GM18909 (cell line): ENCODE data around the gene GLI2.

Source experiments
- ATAC-seq: cut with Tn5 transposase; IDR thresholded peaks from one replicate; pipeline ENCODE4 v1.9.1; 2021; ENCODE audit warnings: mild to moderate bottlenecking; ENCODE audit not compliant: unreplicated experiment, poor library complexity

GLI2 gene

DNA sequence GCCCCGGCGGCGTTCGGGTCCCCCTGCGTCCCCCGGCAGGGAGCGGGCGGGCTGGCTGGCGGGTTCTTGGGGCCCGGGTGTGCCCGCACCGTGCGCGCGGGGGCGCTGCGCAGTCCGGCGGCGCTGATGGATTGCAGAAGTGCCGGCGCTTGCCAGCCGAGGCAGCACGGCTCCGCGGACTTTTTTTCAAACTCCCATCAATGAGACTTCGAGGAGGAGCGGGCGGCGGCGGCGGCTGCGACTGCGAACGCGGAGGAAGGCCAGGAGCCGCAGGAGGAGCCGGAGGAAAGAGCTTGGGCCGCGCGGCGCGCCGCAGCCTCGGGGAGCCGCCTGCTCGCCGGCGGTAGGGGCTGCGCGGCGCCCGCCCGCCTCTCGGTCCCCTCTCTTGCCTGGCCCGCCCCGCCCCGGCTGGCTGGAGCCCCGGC, at the start of gene GLI2:
Gene GLI2 (plus strand): TSS at position 123 of the 425 bp plus-strand sequence. CDS start 61,453 bp downstream, outside the sequence.
- no peak for ATAC-seq

DNA sequence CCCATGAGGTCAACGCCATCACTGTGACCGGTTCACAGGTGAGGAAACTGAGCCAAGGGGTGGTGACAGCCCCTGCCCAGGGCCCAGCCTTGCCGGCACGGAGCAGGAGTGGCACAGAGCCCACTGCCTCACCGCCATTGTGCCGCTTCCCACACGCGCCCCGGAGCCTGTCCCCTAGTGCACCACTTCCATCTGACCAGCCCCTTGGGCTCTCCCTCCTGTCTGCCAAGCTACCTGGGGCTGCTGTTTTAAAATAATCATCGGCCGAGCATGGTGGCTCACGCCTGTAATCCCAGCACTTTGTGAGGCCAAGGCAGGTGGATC, 49.7 kb upstream of the GLI2 start:
- no peak for ATAC-seq

DNA sequence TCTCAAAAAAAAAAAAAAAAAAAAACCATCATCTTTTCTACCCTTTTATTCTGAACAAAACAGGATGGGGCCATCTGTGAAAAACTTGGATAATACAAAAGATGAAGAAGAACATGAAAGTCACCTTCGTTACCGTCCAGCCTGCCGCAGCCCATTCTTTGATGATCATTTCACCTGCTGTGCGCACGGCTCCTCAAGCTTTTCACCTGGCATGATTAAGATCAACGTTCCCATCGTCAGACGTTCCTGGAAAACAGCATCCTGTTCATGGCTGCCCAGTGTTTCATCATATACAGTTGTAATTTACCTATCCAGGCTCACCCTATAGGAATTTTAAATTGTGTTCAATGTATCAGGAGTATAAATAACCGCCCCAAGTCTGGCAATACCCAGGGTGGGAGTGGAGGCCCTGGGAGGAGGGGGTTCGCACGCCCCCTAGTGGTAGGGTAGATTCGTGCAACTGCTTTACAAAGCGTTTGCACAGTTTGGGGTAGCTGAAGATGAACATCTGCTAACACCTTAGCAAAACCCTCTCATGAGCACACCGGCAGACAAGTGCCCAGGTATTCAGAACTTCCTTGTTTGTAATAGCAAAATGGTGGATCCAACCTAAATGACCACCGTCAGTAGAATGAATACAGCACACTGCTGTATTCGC, 49.0 kb upstream of the GLI2 start:
- no peak for ATAC-seq

DNA sequence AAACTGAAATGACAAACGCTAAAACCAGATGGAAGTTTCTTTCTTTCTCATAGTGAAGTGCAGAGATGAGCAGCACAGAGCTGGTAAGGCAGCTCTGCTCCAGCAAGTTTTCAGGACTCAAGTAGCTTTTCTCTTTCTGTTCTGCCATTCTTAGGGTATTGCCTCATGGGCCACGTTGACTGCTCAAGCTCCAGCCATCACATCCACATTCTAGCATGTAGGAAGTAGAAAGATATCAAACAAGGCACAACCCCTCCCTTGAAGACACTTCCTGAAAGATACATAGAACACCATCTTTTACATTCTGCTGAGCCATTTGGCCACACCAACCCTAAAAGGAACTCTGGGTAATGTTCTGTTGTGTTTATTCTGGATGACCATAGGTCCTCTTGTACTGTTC, 48.5 kb upstream of the GLI2 start:
- ATAC-seq: no peak

DNA sequence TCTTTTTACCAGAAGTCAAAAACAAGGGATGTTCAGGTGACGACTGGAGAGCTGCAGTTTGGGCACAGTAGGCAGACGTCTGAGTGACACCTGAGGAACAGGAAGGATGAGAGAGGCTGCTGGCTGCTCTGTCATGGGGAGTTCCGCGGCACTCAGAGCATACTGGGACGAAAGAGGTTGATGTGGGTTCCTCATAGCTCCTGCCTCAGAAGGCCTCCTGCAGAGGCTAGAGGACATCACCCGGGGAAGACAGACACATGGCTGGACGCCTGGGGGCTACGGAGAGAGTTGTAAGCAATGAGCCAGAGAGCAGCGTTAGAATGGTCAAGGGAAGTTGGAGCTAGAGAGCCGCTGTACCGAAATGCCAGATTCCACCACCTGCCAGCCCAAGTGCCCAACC, 45.1 kb upstream of the GLI2 start:
- no peak for ATAC-seq

DNA sequence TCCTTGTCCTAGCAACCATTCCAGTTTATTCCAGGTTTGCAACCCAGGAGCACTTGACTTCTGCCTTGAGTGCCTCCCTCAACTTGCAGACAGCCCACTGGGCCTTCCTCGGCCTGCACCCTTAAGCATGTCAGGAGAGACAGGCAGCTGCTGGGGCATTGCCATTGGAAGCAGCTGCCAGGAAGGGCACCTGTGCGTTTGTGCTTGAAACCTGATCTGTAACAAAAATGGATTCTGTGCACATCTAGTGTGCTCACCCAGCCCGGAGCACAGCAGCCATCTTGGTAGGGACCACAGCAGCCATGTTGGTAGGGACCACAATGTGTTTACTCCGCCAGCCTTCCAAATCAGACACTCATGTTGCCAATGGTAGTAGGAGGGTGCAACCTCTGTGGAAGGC, 44.3 kb upstream of the GLI2 start:
- ATAC-seq: no peak

DNA sequence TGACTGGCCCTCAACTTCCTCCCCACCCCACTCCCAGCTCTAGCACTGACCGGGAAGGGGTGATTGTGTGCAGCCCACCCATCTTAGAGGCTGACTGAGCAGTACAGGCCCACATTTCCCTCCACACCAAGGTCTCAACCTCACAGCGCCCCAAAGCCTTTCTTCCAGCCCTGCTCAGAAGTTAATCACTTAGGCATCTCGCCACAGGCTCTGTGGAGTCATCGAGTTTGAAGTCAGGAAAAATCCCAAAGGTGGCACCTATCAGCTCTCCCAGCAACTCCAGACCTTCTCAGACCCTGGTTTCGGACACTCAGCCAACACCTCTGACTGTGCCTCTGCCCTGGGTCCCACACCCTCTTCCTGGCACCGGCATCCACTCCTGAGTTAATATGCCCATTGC, 43.0 kb upstream of the GLI2 start:
- no peak for ATAC-seq

DNA sequence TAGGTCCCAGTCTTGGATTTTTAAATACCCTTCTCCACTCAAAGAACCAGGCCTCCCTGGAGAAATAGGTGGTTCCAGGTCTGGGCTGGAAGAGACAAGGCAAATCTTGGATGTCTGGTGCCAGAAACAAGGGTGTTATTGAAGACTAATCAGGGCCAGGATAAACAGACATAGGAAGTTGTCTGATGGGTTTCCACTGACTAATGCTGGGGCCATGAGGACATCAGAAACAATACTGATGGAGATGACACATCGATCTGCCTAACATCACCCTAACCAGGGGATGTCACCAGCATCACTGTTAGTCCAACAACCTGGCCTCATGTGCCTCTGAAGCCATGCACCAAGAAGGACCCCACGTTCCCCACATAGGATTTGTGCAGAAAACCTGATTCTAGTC, 42.5 kb upstream of the GLI2 start:
- no peak for ATAC-seq

DNA sequence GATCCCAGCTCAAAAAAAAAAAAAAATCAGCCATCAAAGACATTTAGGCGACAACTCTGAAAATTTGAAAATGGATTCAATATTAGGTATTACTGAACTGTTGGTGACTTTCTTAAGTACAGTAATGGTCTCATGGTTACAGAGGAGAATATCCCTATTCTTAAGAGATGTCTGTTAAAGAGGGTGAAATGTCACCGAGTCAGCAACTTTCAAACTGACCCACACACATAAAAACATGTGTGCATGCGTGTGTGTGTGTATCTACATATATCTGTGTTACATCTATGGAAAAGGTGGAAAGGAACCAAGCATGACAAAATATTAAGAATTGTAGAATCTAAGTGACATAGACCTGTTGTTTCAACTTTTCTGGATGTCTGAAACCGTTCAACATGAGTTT, 41.6 kb upstream of the GLI2 start:
- ATAC-seq: no peak

DNA sequence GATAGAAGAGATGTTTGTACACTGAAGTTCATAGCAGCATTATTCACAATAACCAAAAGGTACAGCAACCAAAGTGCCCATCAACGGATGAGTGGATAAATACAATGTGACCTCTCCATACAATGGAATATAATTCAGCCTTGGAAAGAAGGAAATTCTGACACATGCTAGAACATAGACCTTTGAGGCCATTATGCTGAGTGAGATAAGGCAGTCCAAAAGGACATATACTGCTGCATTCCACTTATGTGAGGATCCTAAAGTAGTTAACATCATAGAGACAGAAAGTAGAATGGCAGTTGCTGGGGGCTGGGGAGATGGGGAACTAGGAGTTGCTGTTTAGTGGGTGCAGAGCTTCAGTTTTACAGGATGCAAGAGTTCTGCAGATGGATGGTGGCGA, 38.2 kb upstream of the GLI2 start:
- ATAC-seq: no peak

DNA sequence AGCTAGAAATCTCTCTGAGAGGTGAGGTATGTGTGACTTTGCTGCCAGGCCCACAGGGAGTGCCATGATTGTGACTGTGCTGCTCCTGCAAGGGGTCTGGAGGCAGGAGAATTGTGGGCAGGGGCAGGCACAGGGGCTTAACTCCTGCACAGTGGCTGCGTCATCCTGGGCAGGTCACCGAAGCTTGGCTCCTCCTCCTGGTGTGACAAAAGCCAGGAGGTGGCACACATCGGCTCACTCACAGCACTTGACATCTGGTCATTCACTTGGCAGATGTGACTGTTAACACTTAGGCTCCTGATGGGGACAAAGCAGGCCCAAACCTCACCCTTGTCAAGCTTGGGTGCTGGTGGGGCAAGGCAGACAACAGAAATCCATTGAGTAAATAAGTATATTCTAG, 36.4 kb upstream of the GLI2 start:
- ATAC-seq: no peak

DNA sequence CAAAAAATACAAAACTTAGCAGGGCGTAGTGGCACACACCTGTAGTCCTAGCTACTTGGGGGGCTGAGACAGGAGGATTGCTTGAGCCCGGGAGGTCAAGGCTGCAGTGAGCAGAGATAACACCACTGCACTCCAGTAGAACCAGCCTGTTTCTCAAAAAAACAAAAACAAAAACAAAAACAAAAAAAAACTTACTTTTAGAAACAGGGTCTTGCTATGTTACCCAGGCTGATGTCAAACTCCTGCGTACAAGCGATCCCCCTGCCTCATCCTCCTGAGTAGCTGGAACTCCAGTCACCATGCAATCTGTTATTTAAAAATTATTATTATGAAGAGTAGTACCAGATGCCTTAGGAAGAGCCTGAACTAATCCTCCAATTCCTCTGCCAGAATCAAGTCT, 35.0 kb upstream of the GLI2 start:
- ATAC-seq: no peak

DNA sequence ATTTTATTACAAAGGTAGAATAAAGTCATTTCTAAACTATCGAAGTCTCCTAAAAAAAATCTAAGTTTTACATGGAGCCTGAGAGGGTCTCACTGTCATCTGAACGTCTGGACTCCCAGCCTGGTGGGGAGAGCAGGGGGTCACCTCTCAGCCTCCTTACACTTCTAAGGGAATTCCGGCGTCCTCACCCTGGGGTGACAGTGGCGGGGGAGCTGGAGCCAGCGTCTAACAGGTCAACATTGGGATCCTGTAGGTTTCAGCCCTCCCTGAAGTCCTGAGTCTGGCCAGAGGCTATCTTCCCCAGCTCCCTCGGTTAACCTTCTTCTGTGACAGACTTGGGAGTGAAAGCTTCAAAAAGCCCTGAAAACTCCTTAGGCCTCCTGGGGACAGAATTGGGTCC, 34.6 kb upstream of the GLI2 start:
- ATAC-seq: no peak

DNA sequence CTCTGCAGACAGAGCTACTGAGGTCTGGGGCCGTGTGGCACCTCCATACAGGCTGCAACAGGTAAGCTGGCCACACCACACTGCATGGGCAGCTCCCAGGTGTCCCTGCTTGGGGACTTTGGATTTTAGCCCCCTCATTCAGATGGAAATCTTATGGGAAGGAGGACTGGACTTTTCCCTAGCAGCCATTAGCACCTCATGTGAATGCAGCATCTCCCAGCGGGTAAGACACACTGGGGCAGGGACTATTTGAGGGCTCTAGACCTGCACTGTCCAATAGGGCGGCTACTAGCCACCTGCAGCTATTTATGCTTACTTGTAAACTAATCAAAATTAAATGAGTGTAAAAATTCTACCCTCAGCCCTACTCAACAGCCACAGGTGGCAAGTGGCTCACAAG, 34.2 kb upstream of the GLI2 start:
- ATAC-seq: no peak

DNA sequence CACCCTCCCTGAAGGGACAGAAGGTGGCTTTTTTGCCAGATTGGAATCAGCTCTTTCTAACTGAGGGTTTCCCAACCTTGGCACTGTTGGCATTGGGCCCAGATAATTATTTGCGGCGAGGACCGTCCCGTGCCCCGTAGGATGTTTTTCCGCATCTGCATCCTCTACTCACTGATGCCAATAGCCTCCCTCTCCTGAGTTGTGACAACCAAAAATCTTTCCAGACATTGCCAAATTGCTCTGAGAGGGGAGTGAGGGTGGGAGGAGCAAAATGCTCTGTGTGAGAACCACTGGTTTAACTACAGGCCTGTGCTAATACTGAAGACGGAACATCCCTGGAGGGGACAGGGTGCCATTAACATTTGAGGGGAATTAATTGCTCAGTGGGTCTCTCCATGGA, 33.6 kb upstream of the GLI2 start:
- no peak for ATAC-seq

DNA sequence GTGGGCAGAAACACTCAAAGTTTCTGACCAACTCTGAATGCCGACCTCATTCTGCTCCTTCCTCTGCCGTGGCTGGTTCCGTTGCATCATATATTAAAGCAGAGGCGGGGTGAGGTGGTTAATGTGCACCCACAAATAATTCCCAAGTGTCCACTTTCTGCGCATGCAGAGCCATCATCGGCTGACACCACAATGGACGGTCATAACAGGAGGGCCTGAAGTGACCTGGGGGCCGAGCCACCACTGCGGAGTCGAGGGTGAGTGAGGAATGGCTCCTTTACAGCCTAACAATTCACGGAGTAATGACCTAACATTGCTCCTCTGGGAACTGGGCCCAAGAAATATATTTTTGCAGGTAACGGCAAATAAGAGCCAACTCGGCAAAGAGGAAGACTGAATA, 32.9 kb upstream of the GLI2 start:
- no peak for ATAC-seq

DNA sequence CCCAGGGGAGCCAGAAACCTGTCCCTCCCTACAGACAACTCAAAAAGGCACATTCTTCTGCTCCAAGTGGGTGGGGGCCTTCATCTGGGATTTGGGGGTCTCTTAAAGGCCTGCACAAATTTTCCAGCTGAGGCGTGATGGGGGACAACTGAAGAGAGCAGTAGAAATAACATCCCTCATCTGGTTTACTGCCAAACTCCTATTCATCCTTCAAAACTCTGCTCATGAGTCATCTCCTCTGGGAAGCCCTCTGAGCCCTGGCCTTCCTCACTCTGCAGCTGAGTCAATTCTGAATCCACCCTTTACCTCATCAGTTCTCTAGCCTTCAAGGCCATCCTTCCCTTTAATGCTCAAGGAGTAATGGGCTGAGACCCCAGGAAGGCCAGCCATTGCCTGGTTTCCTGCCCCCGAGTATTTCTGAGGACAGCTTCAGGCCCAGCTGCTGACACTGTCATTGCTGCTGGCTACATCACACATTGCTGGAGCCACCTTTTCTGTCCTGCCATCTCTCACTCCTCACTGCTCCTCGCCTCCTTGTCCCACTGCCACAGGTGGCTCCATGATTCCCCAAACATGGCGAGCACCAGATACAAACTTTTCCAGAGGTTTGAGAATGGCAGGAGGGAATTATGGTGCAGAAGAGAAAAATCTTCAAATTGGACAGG, 32.2 kb upstream of the GLI2 start:
- no peak for ATAC-seq

DNA sequence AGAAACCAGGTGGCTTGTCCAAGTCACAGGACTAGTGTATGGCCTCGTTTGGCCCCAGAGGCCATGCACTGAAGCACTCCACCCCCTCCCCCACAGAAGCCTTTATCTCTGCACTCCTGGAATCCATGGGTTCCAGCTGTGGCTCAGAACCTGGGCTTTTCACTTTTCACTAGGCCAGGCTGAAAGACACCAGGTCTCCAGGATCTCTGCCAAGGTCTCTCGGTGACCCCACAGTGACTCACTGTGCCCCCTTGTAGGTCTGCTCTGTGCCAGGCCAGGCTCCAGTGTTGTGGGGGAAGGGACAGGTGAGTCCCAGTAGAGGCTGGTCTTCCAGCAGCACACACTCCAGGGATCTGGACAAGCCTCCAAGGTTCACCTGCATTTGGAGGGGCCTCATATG, 31.0 kb upstream of the GLI2 start:
- no peak for ATAC-seq

DNA sequence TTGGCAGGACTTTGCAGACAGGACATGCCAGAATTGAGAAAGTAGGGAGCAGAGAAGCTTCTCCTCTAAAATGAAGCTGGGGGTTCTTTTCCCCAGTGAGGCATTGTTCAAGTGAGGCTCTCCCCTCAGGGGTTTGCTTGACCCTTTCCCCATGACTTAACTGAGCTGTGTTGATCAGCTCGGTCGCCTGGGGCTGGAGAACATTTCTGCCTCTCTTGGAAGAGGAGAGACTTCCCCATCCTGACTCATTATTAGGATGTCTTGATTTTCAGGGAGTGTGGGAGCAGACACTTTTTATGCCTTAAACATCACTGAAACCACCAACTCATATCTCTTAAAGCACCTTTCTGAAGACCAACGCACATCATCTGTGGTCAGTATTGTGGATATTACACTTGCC, 27.9 kb upstream of the GLI2 start:
- ATAC-seq: no peak

DNA sequence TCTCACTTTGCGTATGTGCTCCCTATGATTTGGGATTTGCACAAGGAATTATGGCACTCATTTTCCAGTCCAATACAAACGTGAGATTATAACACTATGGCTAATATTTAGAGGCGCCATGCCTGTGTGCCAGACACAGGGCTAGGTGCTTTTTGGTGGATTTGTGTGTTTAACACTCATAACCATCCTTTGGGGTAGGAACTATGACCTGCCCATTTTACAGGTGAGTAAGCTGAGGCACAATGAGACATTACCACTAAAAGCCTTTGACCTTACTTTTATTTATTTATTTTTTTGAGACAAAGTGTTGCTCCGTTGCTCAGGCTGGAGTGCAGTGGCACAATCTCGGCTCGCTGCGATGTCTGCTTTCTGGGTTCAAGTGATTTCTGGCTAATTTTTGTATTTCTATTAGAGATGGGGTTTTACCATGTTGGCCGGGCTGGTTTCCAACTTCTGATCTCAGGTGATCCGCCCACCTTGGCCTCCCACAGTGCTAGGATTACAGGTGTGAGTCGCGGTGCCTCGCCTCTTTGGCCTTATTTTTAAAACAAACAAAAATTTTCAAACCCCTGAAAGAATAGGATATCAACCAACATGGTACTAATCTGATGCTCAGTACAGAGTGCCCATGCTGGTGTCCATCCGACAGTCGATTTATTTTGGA, 26.6 kb upstream of the GLI2 start:
- ATAC-seq: no peak

DNA sequence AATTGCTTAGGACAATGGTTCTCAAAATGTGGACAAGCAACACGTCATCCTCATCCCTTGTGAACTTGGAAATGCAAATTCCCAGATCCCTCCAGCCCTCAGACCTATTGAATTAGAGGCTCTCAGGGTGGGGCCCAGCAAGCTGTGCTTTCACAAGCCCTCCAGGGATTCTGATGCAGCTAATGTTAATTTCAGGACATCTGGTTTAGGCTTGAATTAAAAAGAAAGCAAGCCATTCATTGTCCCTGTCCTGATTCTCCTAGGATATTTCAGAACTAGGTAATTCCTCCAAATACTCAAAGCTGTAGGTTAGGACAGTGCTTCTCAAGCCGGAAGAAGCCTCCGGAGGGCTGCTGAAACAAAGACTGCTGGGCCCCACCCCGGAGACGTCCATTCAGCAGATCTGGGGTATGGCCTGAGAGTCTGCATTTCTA, 26.0 kb upstream of the GLI2 start:
- no peak for ATAC-seq

DNA sequence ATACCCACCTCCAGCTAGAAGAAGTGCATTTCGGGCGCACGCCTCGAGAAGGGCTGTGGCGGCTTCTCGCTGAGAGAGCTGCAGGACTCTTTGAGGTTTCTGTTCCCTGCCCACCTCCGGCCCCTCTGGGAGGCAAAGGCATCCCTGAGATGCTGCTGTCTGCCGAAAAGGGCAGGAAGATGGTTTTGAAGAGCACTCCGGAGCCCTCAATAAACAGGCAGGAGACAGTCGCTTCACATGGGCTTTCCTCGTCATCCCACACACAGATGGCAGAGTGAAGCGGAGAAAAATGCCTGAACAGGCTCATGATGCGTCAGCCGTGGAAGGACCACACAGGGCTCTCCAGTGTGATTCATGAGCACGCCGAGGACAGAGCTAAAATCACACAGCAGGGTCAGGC, 25.4 kb upstream of the GLI2 start:
- ATAC-seq: no peak
